GM12891 (cell line): ENCODE measurements around the gene C10orf90.
"Not testable (repeated sequence)": the region's sequence is repeated elsewhere in the genome, so short reads cannot be mapped to it uniquely, and the experiment has no call there.

Source experiments
- DNase-seq: peaks from one replicate; pipeline ENCODE4 v3.0.0; 2011; ENCODE audit warnings: low spot score; ENCODE audit not compliant: insufficient read length
- FAIRE-seq: peaks from 2 replicates; lab custom pipeline; 2011; peaks lifted over from hg19 to GRCh38; lab: Jason Lieb, UNC
- PAX5 ChIP-seq: IDR thresholded peaks from 2 replicates; pipeline ENCODE4 v1.6.1; 2011; ENCODE audit warnings: low read length, moderate library complexity, mild to moderate bottlenecking; ENCODE audit not compliant: insufficient read depth, severe bottlenecking
- POLR2A ChIP-seq: IDR thresholded peaks from 2 replicates; pipeline ENCODE4 v1.6.1; 2011; ENCODE audit warnings: low read depth, low read length, control low read depth
- POLR2AphosphoS5 ChIP-seq: IDR thresholded peaks from 2 replicates; pipeline ENCODE4 v1.6.1; 2011; ENCODE audit warnings: low read depth, low read length, control low read depth
- POU2F2 ChIP-seq: IDR thresholded peaks from 2 replicates; pipeline ENCODE4 v1.6.1; 2011; ENCODE audit warnings: low read depth, mild to moderate bottlenecking, control low read depth, low read length, moderate library complexity
- SPI1 ChIP-seq: IDR thresholded peaks from 2 replicates; pipeline ENCODE4 v1.6.1; 2011; ENCODE audit warnings: low read depth, low read length, control low read depth
- TAF1 ChIP-seq: IDR thresholded peaks from 2 replicates; pipeline ENCODE4 v1.6.1; 2011; ENCODE audit warnings: low read depth, low read length, control low read depth

C10orf90 gene

GRCh38 chr10:126380352-126381076 lies 290.0 kb downstream of the C10orf90 start:
- TF ChIP-seq SPI1, result no peak
- no peak for TF ChIP-seq POLR2AphosphoS5
- TF ChIP-seq TAF1, result no peak
- no peak for TF ChIP-seq PAX5
- no peak for TF ChIP-seq POU2F2
- no peak for TF ChIP-seq POLR2A
- no peak for FAIRE-seq
- DNase-seq, result no peak

DNA sequence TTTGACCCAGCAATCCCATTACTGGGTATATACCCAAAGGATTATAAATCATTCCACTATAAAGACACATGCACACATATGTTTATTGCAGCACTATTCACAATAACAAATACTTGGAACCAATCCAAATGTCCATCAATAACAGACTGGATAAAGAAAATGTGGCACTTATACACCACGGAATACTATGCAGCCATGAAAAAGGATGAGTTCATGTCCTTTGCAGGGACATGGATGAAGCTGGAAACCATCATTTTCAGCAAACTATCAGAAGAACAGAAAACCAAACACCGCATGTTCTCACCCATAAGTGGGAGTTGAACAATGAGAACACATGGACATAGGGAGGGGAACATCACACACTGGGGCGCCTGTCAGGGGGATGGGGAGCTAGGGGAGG lies 291.3 kb downstream of the C10orf90 start:
- not testable (repeated sequence) for FAIRE-seq, DNase-seq

GRCh38 chr10:126376956-126377355 lies 293.5 kb downstream of the C10orf90 start:
- DNase-seq (no peak), FAIRE-seq (no peak)
- TF ChIP-seq PAX5 (no peak), POLR2AphosphoS5 (no peak), POU2F2 (no peak), SPI1 (no peak), POLR2A (no peak), TAF1 (no peak)

GRCh38 chr10:126375926-126376554 lies 294.5 kb downstream of the C10orf90 start:
- FAIRE-seq (no peak), DNase-seq (no peak)
- TF ChIP-seq PAX5 (no peak), POLR2A (no peak), TAF1 (no peak), POU2F2 (no peak), POLR2AphosphoS5 (no peak), SPI1 (no peak)

- no peak for TF ChIP-seq SPI1
- TF ChIP-seq POLR2AphosphoS5, result no peak
- no peak for TF ChIP-seq POU2F2
- no peak for TF ChIP-seq POLR2A
- no peak for TF ChIP-seq TAF1
- TF ChIP-seq PAX5, result no peak
- FAIRE-seq, result no peak
- DNase-seq, result no peak
Observed at GRCh38 chr10:126375299-126375698, 295.2 kb downstream of the C10orf90 start.
